ENCODE measurements around the gene MBD6. TPM values are rescaled to one million over a fixed set of nuclear protein-coding genes. Genes with fewer than 3 reads are reported as not detected.

The MBD6 gene
- total RNA-seq, 8 experiments from 2014 or later = 5.5 to 37.5 (median 9.7) TPM

- no peak for ATAC-seq (replicated peaks in 6 of 8)
- Histone ChIP-seq H3K27ac (no peak overlapping the region), H3K4me3 (no peak overlapping the region), H3K4me1 (replicated peaks in 1 of 2) (peaks cover 0 to 13% of the 10 kb centered on the region in 2 donors)
- in situ Hi-C loops (cut with MboI; ENCODE audit: low pct_unique_long_range_greater_than_20kb in 2 of 9, low sequenced_read_pairs in 9 of 9, unreplicated experiment in 9 of 9) = no loop called here
- 82 to 100% (median 90%) methylated on average over 1 to 6 of the region's 10 CpGs; no CpG with 5 or more reads in 3 of the 10 experiments for WGBS, 10 experiments
Observed at GRCh38 chr12:57479043-57479375, 43.6 kb upstream of the MBD6 start.

GRCh38 chr12:57479376-57480115 lies 43.1 kb upstream of the MBD6 start, which contains the start of gene ARHGAP9:
Gene ARHGAP9 (minus strand): TSS chr12:57479866. CDS start chr12:57479406, 460 bp downstream.
- in situ Hi-C loops (cut with MboI; ENCODE audit: low pct_unique_long_range_greater_than_20kb in 2 of 9, low sequenced_read_pairs in 9 of 9, unreplicated experiment in 9 of 9) = no loop called here
- Histone ChIP-seq H3K4me1 (replicated peaks in 1 of 2) (peaks cover 0 to 13% of the 10 kb centered on the region in 2 donors), H3K27ac (no peak within 1 kb of the TSS), H3K4me3 (no peak within 1 kb of the TSS)
- 45 to 100% (median 75%) methylated on average over 1 to 6 of the region's 6 CpGs for WGBS, 10 experiments
- no peak for ATAC-seq (replicated peaks in 6 of 8)

GRCh38 chr12:57481671-57482070 lies 41.0 kb upstream of the MBD6 start:
- no peak overlapping the region for H3K4me3 ChIP-seq
- 22 to 100% (median 83%) methylated on average over 1 of the region's 1 CpG; no CpG with 5 or more reads in 3 of the 10 experiments for WGBS, 10 experiments
- in situ Hi-C loops (cut with MboI; ENCODE audit: low pct_unique_long_range_greater_than_20kb in 2 of 9, low sequenced_read_pairs in 9 of 9, unreplicated experiment in 9 of 9) = no loop called here
- ATAC-seq (replicated peaks in 6 of 8) = no peak
- H3K4me1 ChIP-seq (replicated peaks in 1 of 2) = peaks cover 0 to 3% of the 10 kb centered on the region in 2 donors
- H3K27ac ChIP-seq = no peak overlapping the region

- in situ Hi-C loops (cut with MboI; ENCODE audit: low pct_unique_long_range_greater_than_20kb in 2 of 9, low sequenced_read_pairs in 9 of 9, unreplicated experiment in 9 of 9) = no loop called here
- no peak overlapping the region for H3K4me3 ChIP-seq
- WGBS, 10 experiments = 10 to 89% (median 68%) methylated on average over 1 to 5 of the region's 5 CpGs; no CpG with 5 or more reads in 1 of the 10 experiments
- peak in 3 of 8 experiments; percentile 8 to 14 (median 12) for ATAC-seq (replicated peaks in 6 of 8)
- H3K4me1 ChIP-seq (replicated peaks in 1 of 2) = peaks cover 0 to 3% of the 10 kb centered on the region in 2 donors
- no peak overlapping the region for H3K27ac ChIP-seq
Observed at GRCh38 chr12:57483466-57483865, 39.2 kb upstream of the MBD6 start.

DNA sequence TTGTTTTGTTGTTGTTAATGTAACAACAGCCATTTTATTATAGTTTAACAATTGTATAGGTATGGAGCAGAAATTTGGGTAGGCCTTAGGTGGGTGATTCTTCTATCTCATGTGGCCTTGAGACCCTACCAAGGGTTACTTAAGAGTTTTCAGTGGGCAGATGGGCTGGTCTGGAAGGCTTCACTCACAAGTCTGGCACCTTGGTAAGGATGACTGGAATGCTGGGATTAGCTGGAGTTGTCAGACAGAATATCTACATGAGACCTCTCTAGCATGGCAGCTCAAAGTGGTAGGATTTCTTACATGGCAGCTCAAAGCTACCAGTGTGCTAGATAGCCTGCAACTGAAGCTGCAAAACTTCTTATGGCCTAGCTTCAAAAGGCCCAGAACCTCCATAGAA lies 36.9 kb upstream of the MBD6 start:
- no peak overlapping the region for H3K27ac ChIP-seq
- ATAC-seq (replicated peaks in 6 of 8) = no peak
- in situ Hi-C loops (cut with MboI; ENCODE audit: low pct_unique_long_range_greater_than_20kb in 2 of 9, low sequenced_read_pairs in 9 of 9, unreplicated experiment in 9 of 9) = no loop called here
- H3K4me3 ChIP-seq = no peak overlapping the region
- H3K4me1 ChIP-seq (replicated peaks in 1 of 2) = peaks cover 9 to 10% of the 10 kb centered on the region in 2 donors

DNA sequence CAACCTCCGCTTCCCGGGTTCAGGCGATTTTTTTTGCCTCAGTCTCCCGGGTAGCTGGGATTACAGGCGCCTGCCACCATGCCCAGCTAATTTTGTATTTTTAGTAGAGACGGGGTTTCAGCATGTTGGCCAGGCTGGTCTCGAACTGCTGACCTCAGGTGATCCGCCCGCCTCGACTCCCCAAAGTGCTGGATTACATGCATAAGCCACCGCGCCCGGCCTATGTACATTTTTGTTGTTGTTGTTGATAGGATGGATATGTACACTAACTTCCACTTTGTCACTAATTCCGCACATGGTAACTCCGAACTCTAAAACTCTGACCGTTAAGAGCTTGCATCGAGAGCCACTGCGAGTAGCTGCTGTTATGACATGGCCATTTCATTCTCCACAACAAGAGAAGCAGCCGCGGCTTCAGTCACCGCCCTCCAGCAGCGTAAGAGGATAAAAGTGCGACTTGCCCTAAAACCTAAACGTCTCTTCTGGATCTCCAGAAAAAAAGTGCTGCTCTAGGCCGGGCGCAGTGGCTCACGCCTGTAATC lies 35.5 kb upstream of the MBD6 start:
- Histone ChIP-seq H3K27ac (peak overlapping the region in 1 of 2 donors; percentile 62), H3K4me1 (replicated peaks in 1 of 2) (peaks cover 9 to 10% of the 10 kb centered on the region in 2 donors), H3K4me3 (peak overlapping the region in 2 of 5 donors; percentile 15 to 86)
- 79 to 100% (median 95%) methylated on average over 2 to 14 of the region's 27 CpGs; no CpG with 5 or more reads in 2 of the 10 experiments for WGBS, 10 experiments
- no peak for ATAC-seq (replicated peaks in 6 of 8)
- in situ Hi-C loops (cut with MboI; ENCODE audit: low pct_unique_long_range_greater_than_20kb in 2 of 9, low sequenced_read_pairs in 9 of 9, unreplicated experiment in 9 of 9) = no loop called here

DNA sequence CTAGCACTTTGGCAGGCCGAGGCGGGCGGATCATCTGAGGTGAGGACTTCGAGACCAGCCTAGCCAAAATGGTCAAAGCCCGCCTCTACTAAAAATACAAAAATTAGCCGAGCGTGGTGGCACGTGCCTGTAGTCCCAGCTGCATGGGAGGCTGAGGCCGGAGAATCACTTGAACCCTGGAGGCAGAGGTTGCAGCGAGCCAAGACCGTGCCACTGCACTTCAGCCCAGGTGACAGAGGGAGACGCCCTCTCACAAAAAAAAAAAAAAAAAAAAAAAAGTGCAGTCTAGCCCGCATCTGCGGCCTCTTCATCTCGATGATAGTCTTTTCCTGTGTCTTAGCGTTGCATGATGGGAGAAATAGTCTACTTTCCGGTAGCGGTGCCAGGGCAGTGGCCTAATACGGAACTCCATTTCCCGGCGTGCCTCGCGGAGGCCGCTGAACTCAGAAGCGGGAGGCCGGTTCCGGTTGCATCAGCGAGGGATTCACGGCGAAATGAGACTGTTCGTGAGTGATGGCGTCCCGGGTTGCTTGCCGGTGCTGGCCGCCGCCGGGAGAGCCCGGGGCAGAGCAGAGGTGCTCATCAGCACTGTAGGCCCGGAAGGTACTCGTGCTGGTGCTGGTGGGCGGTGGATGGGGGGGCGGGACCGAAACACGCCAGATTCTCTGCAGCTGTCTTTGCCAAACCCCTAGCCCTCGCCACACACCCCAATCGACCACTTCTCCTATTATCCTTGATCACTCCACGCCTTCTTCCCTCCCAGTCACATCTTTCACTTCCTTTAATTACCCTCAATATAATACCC lies 34.8 kb upstream of the MBD6 start, which contains the start of gene MARS1:
Gene MARS1, plus strand, starts transcription at position 472 of the 805 bp plus-strand sequence. Its CDS starts 23 bp downstream, at position 495.
- in situ Hi-C loops (cut with MboI; ENCODE audit: low pct_unique_long_range_greater_than_20kb in 2 of 9, low sequenced_read_pairs in 9 of 9, unreplicated experiment in 9 of 9) = no loop called here
- Histone ChIP-seq H3K27ac (peak within 1 kb of the TSS; percentile 96 to 97), H3K4me3 (peak within 1 kb of the TSS; percentile 86 to 99 (median 93)), H3K4me1 (replicated peaks in 1 of 2) (peaks cover 9 to 10% of the 10 kb centered on the region in 2 donors)
- peak; percentile 93 to 99 (median 98) for ATAC-seq (replicated peaks in 6 of 8)
- WGBS, 10 experiments = 0 to 17% (median 4%) methylated on average over 3 to 15 of the region's 47 CpGs; no CpG with 5 or more reads in 1 of the 10 experiments

DNA sequence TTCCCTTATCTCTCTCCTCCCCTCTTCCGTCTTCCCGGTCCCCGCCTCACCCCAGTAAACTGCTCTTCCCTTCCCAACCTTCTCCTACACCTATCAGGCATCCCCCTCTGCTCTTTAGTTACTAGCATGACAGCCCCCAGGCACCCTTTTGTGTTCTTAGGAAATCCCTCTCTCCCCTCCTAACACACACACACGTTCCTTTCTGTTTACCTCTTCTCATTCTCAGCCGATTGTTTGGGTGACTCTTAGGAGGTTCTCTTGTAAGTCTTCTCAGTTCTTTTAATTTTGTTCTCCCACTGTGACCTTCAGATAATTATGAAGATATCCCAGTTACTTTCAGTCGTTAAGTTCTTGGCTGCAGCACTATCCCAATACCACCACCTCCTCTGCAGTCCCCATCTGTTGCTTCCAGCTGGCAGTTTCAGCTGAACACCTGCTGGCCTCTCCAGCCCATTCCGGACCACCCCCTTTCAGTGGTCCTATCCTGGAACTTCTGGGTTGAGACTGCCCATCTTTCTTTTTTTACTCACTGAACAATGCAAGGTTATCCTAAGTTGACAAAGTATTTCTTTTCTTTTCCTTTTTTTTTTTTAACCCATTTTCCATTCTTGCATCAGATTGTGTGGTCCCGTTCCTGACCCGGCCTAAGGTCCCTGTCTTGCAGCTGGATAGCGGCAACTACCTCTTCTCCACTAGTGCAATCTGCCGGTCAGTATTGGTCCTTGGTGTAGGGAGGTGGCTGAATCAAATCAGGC lies 34.0 kb upstream of the MBD6 start:
- peaks cover 9 to 10% of the 10 kb centered on the region in 2 donors for H3K4me1 ChIP-seq (replicated peaks in 1 of 2)
- H3K27ac ChIP-seq = peak overlapping the region; percentile 96 to 97
- ATAC-seq (replicated peaks in 6 of 8) = peak in 1 of 8 experiments; percentile 3
- WGBS, 10 experiments = 10 to 53% (median 24%) methylated on average over 2 to 11 of the region's 11 CpGs; no CpG with 5 or more reads in 1 of the 10 experiments
- peak overlapping the region; percentile 86 to 99 (median 93) for H3K4me3 ChIP-seq
- in situ Hi-C loops (cut with MboI; ENCODE audit: low pct_unique_long_range_greater_than_20kb in 2 of 9, low sequenced_read_pairs in 9 of 9, unreplicated experiment in 9 of 9) = no loop called here

DNA sequence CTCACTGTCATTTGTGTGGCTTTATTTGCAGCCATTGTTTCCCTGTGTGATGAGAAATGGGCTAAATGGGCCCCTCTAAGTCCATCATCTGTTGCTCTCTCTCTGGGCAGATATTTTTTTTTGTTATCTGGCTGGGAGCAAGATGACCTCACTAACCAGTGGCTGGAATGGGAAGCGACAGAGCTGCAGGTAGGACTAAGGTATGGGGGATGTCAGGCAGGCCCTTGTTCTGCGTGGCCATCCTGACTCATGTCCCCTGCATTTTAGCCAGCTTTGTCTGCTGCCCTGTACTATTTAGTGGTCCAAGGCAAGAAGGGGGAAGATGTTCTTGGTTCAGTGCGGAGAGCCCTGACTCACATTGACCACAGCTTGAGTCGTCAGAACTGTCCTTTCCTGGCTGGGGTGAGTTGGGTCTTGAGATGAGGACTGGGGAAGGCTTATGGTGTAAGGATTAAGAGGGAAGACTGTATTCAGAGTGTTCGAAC lies 33.4 kb upstream of the MBD6 start:
- no peak for ATAC-seq (replicated peaks in 6 of 8)
- Histone ChIP-seq H3K27ac (peak overlapping the region; percentile 5 to 97), H3K4me3 (peak overlapping the region; percentile 86 to 99 (median 93)), H3K4me1 (replicated peaks in 1 of 2) (peaks cover 9 to 10% of the 10 kb centered on the region in 2 donors)
- WGBS, 10 experiments = 40 to 100% (median 100%) methylated on average over 1 to 5 of the region's 5 CpGs; no CpG with 5 or more reads in 1 of the 10 experiments
- in situ Hi-C loops (cut with MboI; ENCODE audit: low pct_unique_long_range_greater_than_20kb in 2 of 9, low sequenced_read_pairs in 9 of 9, unreplicated experiment in 9 of 9) = no loop called here

- Histone ChIP-seq H3K27ac (no peak overlapping the region), H3K4me1 (replicated peaks in 1 of 2) (peaks cover 9 to 10% of the 10 kb centered on the region in 2 donors), H3K4me3 (no peak overlapping the region)
- 83 to 100% (median 100%) methylated on average over 1 to 3 of the region's 4 CpGs; no CpG with 5 or more reads in 4 of the 10 experiments for WGBS, 10 experiments
- in situ Hi-C loops (cut with MboI; ENCODE audit: low pct_unique_long_range_greater_than_20kb in 2 of 9, low sequenced_read_pairs in 9 of 9, unreplicated experiment in 9 of 9) = no loop called here
- no peak for ATAC-seq (replicated peaks in 6 of 8)
Observed at GRCh38 chr12:57490126-57490525, 32.5 kb upstream of the MBD6 start.

DNA sequence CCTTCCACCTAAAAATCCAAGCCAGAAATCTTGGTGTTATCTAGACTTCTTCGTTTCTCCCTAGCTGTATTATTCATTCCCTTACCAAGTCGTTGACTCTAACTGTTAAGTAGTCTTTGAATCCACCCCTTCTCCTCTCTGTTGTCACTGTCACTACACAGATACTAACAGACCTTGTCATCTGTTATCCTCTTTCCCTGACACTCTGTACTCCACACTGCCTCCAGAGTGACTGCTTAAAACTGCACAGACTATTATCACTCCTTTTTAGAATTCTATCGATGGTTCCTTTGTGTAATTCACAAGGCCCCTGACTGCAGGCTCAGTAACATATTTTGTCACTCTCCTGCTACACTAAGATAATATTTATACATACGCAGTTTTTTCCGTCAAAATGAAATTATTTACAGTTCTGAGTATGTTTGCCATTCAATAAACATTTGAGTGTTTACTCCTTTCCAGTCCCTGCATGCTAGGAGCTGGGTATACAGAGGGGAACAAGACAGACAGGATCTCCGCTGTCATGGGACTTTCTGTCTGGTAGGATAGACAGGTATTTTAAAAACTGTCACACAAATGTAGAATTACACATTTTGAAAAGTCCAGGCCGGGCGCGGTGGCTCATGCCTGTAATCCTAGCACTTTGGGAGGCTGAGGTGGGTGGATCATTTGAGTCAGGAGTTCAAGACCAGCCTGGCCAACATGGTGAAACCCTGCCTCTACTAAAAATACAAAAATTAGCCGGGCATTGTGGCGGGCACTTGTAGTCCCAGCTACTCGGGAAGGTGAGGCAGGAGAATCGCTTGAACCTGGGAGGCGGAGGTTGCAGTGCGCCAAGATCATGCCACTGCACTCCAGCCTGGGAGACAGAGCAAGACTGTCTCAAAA lies 31.0 kb upstream of the MBD6 start:
- no peak for ATAC-seq (replicated peaks in 6 of 8)
- H3K27ac ChIP-seq = no peak overlapping the region
- in situ Hi-C loops (cut with MboI; ENCODE audit: low pct_unique_long_range_greater_than_20kb in 2 of 9, low sequenced_read_pairs in 9 of 9, unreplicated experiment in 9 of 9) = no loop called here
- WGBS, 10 experiments = 80 to 100% (median 92%) methylated on average over 2 to 10 of the region's 15 CpGs
- peaks cover 9 to 10% of the 10 kb centered on the region in 2 donors for H3K4me1 ChIP-seq (replicated peaks in 1 of 2)
- no peak overlapping the region for H3K4me3 ChIP-seq
